ENCODE results near the gene NTM. TPM values are rescaled to one million over a fixed set of nuclear protein-coding genes. Genes with fewer than 3 reads are reported as not detected.

NTM gene
- total RNA-seq, 1 experiment from 2014 or later = 16.4 TPM

DNA sequence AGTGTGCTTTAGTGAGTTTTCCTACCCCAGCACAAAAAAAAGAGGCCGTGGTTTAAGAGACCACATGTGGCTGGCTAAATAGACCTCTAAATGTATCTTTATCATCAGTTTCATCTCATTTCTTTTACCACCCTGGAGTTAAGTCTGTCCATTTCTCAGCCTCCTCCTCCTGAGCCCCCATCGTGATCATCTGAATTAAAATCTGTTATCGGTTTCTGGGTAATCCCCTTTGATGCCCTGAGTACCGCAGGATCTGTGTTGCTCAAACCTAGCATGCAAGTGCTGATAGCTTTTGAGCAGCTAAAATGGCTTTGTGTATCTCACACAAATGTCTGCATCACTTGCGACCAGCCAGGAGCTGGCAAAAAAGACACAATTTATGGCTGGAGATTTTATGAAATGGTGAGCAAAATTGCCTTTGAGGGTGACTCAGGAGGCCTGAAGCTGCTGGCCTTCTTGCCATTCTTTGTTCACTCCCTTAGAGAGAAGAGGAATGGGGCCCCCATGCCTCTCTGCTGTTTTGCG lies 236.5 kb downstream of the NTM start:
- DNase-seq (ENCODE audit: low spot score) (no peak), ATAC-seq (no peak)
- ChIA-PET POLR2A (no interaction called here), CTCF (no interaction called here)
- no peak overlapping the region for H3K4me3 Mint-ChIP-seq
- peaks cover 13% of the 10 kb centered on the region for H3K9me3 Mint-ChIP-seq
- H3K27ac Mint-ChIP-seq = no peak overlapping the region
- no peaks in the 10 kb centered on the region; the same call in 1 of the 2 replicates for H3K36me3 Mint-ChIP-seq
- TF ChIP-seq ZNF423 (CRISPR knock-in tag; IDR thresholded peaks at IDR 0.05) (no peak), CBFB (CRISPR knock-in tag; IDR thresholded peaks at IDR 0.05; ENCODE audit: low read depth) (no peak), ZNF425 (CRISPR knock-in tag; conservative IDR thresholded peaks at IDR 0.05) (no peak), ERG (CRISPR knock-in tag; IDR thresholded peaks at IDR 0.05) (no peak), ZNF671 (CRISPR knock-in tag; IDR thresholded peaks at IDR 0.05) (no peak), ATF2 (CRISPR knock-in tag; IDR thresholded peaks at IDR 0.05; ENCODE audit: borderline replicate concordance, low read depth) (no peak)
- TF ChIP-seq, protein P1, sequence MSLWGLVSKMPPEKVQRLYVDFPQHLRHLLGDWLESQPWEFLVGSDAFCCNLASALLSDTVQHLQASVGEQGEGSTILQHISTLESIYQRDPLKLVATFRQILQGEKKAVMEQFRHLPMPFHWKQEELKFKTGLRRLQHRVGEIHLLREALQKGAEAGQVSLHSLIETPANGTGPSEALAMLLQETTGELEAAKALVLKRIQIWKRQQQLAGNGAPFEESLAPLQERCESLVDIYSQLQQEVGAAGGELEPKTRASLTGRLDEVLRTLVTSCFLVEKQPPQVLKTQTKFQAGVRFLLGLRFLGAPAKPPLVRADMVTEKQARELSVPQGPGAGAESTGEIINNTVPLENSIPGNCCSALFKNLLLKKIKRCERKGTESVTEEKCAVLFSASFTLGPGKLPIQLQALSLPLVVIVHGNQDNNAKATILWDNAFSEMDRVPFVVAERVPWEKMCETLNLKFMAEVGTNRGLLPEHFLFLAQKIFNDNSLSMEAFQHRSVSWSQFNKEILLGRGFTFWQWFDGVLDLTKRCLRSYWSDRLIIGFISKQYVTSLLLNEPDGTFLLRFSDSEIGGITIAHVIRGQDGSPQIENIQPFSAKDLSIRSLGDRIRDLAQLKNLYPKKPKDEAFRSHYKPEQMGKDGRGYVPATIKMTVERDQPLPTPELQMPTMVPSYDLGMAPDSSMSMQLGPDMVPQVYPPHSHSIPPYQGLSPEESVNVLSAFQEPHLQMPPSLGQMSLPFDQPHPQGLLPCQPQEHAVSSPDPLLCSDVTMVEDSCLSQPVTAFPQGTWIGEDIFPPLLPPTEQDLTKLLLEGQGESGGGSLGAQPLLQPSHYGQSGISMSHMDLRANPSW (CRISPR knock-in tag; conservative IDR thresholded peaks at IDR 0.05; ENCODE audit: low read depth) = no peak
- TF ChIP-seq, protein P2, sequence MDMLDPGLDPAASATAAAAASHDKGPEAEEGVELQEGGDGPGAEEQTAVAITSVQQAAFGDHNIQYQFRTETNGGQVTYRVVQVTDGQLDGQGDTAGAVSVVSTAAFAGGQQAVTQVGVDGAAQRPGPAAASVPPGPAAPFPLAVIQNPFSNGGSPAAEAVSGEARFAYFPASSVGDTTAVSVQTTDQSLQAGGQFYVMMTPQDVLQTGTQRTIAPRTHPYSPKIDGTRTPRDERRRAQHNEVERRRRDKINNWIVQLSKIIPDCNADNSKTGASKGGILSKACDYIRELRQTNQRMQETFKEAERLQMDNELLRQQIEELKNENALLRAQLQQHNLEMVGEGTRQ (CRISPR knock-in tag; IDR thresholded peaks at IDR 0.05) = no peak
- TF ChIP-seq, protein P3, sequence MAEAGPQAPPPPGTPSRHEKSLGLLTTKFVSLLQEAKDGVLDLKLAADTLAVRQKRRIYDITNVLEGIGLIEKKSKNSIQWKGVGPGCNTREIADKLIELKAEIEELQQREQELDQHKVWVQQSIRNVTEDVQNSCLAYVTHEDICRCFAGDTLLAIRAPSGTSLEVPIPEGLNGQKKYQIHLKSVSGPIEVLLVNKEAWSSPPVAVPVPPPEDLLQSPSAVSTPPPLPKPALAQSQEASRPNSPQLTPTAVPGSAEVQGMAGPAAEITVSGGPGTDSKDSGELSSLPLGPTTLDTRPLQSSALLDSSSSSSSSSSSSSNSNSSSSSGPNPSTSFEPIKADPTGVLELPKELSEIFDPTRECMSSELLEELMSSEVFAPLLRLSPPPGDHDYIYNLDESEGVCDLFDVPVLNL (CRISPR knock-in tag; IDR thresholded peaks at IDR 0.05; ENCODE audit: borderline replicate concordance, low read depth) = no peak
- TF ChIP-seq, protein P4, sequence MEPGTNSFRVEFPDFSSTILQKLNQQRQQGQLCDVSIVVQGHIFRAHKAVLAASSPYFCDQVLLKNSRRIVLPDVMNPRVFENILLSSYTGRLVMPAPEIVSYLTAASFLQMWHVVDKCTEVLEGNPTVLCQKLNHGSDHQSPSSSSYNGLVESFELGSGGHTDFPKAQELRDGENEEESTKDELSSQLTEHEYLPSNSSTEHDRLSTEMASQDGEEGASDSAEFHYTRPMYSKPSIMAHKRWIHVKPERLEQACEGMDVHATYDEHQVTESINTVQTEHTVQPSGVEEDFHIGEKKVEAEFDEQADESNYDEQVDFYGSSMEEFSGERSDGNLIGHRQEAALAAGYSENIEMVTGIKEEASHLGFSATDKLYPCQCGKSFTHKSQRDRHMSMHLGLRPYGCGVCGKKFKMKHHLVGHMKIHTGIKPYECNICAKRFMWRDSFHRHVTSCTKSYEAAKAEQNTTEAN (CRISPR knock-in tag; IDR thresholded peaks at IDR 0.05) = no peak
- H3K27me3 Mint-ChIP-seq (ENCODE audit: low read depth) = peaks cover 39% of the 10 kb centered on the region
- peaks cover 30% of the 10 kb centered on the region for H3K4me1 Mint-ChIP-seq

DNA sequence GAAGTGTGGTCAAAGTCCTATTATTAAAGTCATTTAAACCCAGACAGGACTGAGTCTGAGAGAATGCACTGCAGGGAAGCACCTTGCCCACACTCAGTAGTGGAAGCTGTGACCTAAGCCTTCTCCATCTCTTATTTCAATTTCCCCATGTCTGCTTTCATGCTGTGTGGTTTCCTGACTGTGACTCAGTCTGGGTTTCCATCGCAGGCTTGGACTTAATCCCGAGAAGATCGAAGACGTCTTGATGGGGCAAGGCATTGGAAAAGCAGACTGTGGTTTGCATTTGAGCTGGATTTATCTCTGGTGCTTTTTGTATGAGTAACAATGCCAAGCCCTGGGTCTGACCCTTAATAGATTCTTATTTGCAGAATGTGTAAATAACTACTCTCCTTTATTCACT lies 238.9 kb downstream of the NTM start:
- ATAC-seq (no peak; the same call in 1 of the 2 replicates), DNase-seq (ENCODE audit: low spot score) (no peak)
- Mint-ChIP-seq H3K36me3 (no peaks in the 10 kb centered on the region; the same call in 1 of the 2 replicates), H3K27me3 (ENCODE audit: low read depth) (peaks cover 40% of the 10 kb centered on the region), H3K9me3 (peaks cover 10% of the 10 kb centered on the region), H3K4me3 (no peak overlapping the region), H3K27ac (no peak overlapping the region), H3K4me1 (peaks cover 30% of the 10 kb centered on the region)
- POLR2A ChIA-PET = interaction anchor here (0.6 kb wide), 1 partner anchor 47 kb away, joined by 3 read pairs; no protein-coding TSS in a partner anchor
- CTCF ChIA-PET = interaction anchor here (1.4 to 4.0 kb wide), 2 partner anchors 29 to 65 kb away, joined by 3 to 17 read pairs; no protein-coding TSS in a partner anchor
- TF ChIP-seq CDX4 (CRISPR knock-in tag; IDR thresholded peaks at IDR 0.05; ENCODE audit: borderline replicate concordance) (no peak), ZNF263 (CRISPR knock-in tag; IDR thresholded peaks at IDR 0.05; ENCODE audit: low read depth) (no peak), SMAD3 (CRISPR knock-in tag; IDR thresholded peaks at IDR 0.05; ENCODE audit: borderline replicate concordance) (no peak), NR3C1 (CRISPR knock-in tag; conservative IDR thresholded peaks at IDR 0.05; ENCODE audit: low read depth) (no peak), E2F1 (CRISPR knock-in tag; IDR thresholded peaks at IDR 0.05) (no peak), ZNF671 (CRISPR knock-in tag; IDR thresholded peaks at IDR 0.05) (no peak), ZNF219 (CRISPR knock-in tag; IDR thresholded peaks at IDR 0.05; ENCODE audit: borderline replicate concordance) (no peak), TP53 (CRISPR knock-in tag; IDR thresholded peaks at IDR 0.05) (no peak), SOX15 (CRISPR knock-in tag; IDR thresholded peaks at IDR 0.05) (no peak)
- TF ChIP-seq, protein P5, sequence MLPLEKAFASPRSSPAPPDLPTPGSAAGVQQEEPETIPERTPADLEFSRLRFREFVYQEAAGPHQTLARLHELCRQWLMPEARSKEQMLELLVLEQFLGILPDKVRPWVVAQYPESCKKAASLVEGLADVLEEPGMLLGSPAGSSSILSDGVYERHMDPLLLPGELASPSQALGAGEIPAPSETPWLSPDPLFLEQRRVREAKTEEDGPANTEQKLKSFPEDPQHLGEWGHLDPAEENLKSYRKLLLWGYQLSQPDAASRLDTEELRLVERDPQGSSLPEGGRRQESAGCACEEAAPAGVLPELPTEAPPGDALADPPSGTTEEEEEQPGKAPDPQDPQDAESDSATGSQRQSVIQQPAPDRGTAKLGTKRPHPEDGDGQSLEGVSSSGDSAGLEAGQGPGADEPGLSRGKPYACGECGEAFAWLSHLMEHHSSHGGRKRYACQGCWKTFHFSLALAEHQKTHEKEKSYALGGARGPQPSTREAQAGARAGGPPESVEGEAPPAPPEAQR (CRISPR knock-in tag; IDR thresholded peaks at IDR 0.05) = no peak
